ENCODE measurements around the gene PPP1R15B.

GRCh38 chr1:204376465-204376864 lies 35.2 kb downstream of the PPP1R15B start:
- TF ChIP-seq ZNF274 (IDR thresholded peaks at IDR 0.05; ENCODE audit: low read depth, low read length) (no peak), YY1 (IDR thresholded peaks at IDR 0.05; ENCODE audit: insufficient read depth, insufficient read length) (no peak), SUZ12 (IDR thresholded peaks at IDR 0.05; ENCODE audit: extremely low read depth, insufficient read depth, insufficient read length) (no peak)

Measured in NT2/D1 (cell line).